Ovary (tissue), 9 donors: ENCODE measurements around the gene OPCML. TPM values are rescaled to one million over a fixed set of nuclear protein-coding genes. Genes with fewer than 3 reads are reported as not detected.

Source experiments
- DNase-seq, 5 donors: peaks; one replicate each; pipeline ENCODE4 v3.0.0-alpha.2; 2019 to 2020
- H3K27ac ChIP-seq, 2 donors: fragments of 200-600 bp; one replicate each; pipeline versions ENCODE4 v1.5.1 to v1.8.0; 2019 to 2022
- H3K27me3 ChIP-seq: fragments of 200-600 bp; one replicate; pipeline ENCODE4 v1.8.0; 2022
- H3K36me3 ChIP-seq: fragments of 200-600 bp; sonication (generic); one replicate; pipeline ENCODE4 v1.5.1; 2019
- H3K4me1 ChIP-seq: one replicate; pipeline ENCODE4 v1.8.1; 2013; ENCODE audit warnings: mild to moderate bottlenecking, moderate library complexity; ENCODE audit not compliant: insufficient read depth
- H3K4me3 ChIP-seq: fragments of 200-600 bp; sonication (generic); one replicate; pipeline ENCODE4 v1.5.1; 2017
- H3K9me3 ChIP-seq, 2 donors: fragments of 200-600 bp in 1 of 2; sonication (generic) in 1 of 2; one replicate each; pipeline versions ENCODE4 v1.5.1 to v1.8.1; 2013 to 2019; ENCODE audit warnings: mild to moderate bottlenecking in 1 of 2, moderate library complexity in 1 of 2
- EP300 ChIP-seq: sonication (generic); formaldehyde crosslinking; IDR thresholded peaks from one replicate; pipeline ENCODE4 v1.6.1; 2017; ENCODE audit warnings: antibody characterized with exemption
- POLR2A ChIP-seq: fragments of 450-650 bp; IDR thresholded peaks from one replicate; pipeline ENCODE4 v1.6.1; 2017; ENCODE audit warnings: antibody characterized with exemption, mild to moderate bottlenecking, moderate library complexity
- WGBS, 3 donors: extraction: QIAGEN DNeasy Blood & Tissue Kit in 1 of 3; methylation state at CpG; one replicate each; pipeline versions ENCODE4 v1.1.5 to v1.1.7; 2013 to 2017; 5-methylcytosine and 5-hydroxymethylcytosine counted together
- intact Hi-C, 4 donors: fragments of 100-400 bp; cut with DNase I; formaldehyde crosslinking; loops; one replicate each; pipeline versions ENCODE4 v1.11.0 to v1.15.1; 2022 to 2023
- polyA plus RNA-seq, 2 donors: library from polyadenylated mRNA; stranded (reverse); fragments of 200-250 nt in 1 of 2; fragments of 350-450 nt in 1 of 2; fragmentation: Illumina TruSeq in 1 of 2; extraction: RNeasy Lipid Tissue Mini Kit (QIAGEN cat#74804) in 1 of 2; gene quantifications; one replicate each; pipeline ENCODE4 v1.2.3, GENCODE V29; 2013 to 2014
- total RNA-seq, 7 donors: library from RNA; depleted of rRNA in 2 of 7; stranded (reverse); fragments of >200 nt in 2 of 7; fragmentation: NEBNext Ultra II Directional in 3 of 7; extraction: Animal tissue kit (Norgen Biotek cat#: 25700) in 3 of 7; gene quantifications; one replicate each; pipeline versions ENCODE4 v1.1.0 to v1.2.4, GENCODE V29; 2016 to 2023
- TF ChIP-seq, protein P1 (sequence below), 3 donors: fragments of 450-650 bp in 2 of 3; fragments of 200-600 bp in 1 of 3; IDR thresholded peaks; one replicate each; pipeline versions ENCODE4 v1.5.1 to v1.8.0; 2016 to 2022; ENCODE audit warnings: antibody characterized with exemption in 3 of 3, mild to moderate bottlenecking in 1 of 3
- donor health status: DM: no; HTN: no; CAD: no; lungs with moderate emphysema.
- donor health status: DM: no; HTN: no; CAD: no.
- donor health status: Bipolar disorder and iron deficiency.
- donor health status: DM: yes; HTN: yes; CAD: no.
- donor health status: DM: no; HTN: no; CAD: no.
- donor health status: DM: yes; HTN: yes; CAD: no.

The OPCML gene
- total and polyA plus RNA-seq, 9 donors = under 0.01 to 2.8 (median 0.32) TPM; not detected in 2

DNA sequence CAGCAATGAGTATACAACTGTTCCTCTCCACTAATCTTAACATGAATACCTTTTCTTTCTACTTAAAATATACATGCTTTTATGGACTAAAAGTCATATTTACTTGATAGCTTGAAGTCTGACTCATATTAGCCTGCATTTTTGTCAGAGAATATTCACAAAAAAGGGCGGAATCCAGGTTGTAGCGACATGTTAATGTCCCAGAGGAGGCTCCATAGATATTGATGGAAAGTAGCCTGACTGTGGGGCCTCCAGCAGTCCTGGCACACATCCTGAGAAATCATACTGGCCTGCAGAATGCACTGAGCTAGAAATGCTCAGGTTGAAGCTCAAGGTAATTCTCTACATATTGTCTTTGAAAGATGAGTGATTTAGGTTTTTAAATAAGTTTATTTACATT, 1110.7 kb downstream of the OPCML start:
- Histone ChIP-seq H3K4me1 (no peaks in the 10 kb centered on the region), H3K36me3 (no peaks in the 10 kb centered on the region), H3K27ac (no peak overlapping the region), H3K4me3 (no peak overlapping the region), H3K27me3 (no peaks in the 10 kb centered on the region), H3K9me3 (no peaks in the 10 kb centered on the region)
- DNase-seq = no peak
- intact Hi-C loops = no loop called here
- WGBS, 3 donors = 89 to 94% (median 90%) methylated on average over 2 of the region's 2 CpGs
- TF ChIP-seq POLR2A (no peak), EP300 (no peak)
- TF ChIP-seq, protein P1, sequence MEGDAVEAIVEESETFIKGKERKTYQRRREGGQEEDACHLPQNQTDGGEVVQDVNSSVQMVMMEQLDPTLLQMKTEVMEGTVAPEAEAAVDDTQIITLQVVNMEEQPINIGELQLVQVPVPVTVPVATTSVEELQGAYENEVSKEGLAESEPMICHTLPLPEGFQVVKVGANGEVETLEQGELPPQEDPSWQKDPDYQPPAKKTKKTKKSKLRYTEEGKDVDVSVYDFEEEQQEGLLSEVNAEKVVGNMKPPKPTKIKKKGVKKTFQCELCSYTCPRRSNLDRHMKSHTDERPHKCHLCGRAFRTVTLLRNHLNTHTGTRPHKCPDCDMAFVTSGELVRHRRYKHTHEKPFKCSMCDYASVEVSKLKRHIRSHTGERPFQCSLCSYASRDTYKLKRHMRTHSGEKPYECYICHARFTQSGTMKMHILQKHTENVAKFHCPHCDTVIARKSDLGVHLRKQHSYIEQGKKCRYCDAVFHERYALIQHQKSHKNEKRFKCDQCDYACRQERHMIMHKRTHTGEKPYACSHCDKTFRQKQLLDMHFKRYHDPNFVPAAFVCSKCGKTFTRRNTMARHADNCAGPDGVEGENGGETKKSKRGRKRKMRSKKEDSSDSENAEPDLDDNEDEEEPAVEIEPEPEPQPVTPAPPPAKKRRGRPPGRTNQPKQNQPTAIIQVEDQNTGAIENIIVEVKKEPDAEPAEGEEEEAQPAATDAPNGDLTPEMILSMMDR (IDR thresholded peaks at IDR 0.05) = no peak

DNA sequence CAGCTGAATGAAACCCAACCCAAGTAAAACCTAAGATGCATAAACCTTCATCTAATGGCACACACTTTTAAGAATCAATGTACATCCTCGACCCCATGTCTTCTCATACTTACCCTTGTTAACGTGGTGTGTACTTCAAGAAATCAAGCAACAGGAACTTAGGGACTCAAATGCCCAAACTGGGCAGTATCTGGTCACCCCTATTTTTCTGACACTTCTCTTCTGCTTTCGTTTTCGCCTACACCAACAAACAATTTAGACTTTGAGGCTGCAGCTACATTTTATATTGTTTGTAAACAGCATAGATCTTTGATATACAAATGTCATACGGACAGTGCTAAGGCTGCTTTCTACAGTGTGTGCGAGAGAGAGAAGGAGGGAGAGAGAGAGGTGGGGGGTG, 1117.8 kb downstream of the OPCML start:
- H3K36me3 ChIP-seq = no peaks in the 10 kb centered on the region
- intact Hi-C loops = no loop called here
- no peaks in the 10 kb centered on the region for H3K9me3 ChIP-seq
- WGBS, 3 donors = 75 to 76% (median 75%) methylated on average over 6 of the region's 6 CpGs
- no peak for TF ChIP-seq POLR2A
- TF ChIP-seq EP300 = no peak
- TF ChIP-seq, protein P1 (IDR thresholded peaks at IDR 0.05) = no peak
- no peak overlapping the region for H3K4me3 ChIP-seq
- H3K4me1 ChIP-seq = no peaks in the 10 kb centered on the region
- no peaks in the 10 kb centered on the region for H3K27me3 ChIP-seq
- no peak for DNase-seq
- H3K27ac ChIP-seq = no peak overlapping the region

DNA sequence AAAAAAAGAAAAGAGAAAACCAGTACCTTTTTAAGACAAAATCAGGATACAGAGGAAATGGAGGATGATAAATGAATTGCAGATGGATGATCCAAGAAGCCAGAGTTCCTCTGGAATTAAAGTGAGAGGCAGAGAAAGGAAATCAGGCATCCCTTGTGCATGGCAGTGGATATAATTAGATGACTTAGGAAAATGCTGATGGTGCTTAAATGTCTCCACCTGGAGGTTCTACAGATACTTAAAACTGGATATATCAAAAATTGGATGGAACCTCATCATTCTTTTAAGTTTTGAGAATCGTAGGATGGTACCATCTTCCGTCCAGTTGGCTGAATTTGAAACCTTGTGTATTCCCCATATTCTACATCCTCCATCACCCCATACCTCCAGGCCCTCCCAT, 1121.9 kb downstream of the OPCML start:
- intact Hi-C loops = no loop called here
- TF ChIP-seq, protein P1 (IDR thresholded peaks at IDR 0.05) = no peak
- TF ChIP-seq EP300 (no peak), POLR2A (no peak)
- Histone ChIP-seq H3K27ac (no peak overlapping the region), H3K4me1 (no peaks in the 10 kb centered on the region), H3K36me3 (no peaks in the 10 kb centered on the region), H3K27me3 (no peaks in the 10 kb centered on the region), H3K9me3 (no peaks in the 10 kb centered on the region), H3K4me3 (no peak overlapping the region)
- 60 to 84% (median 81%) methylated on average over 2 of the region's 2 CpGs for WGBS, 3 donors
- no peak for DNase-seq

DNA sequence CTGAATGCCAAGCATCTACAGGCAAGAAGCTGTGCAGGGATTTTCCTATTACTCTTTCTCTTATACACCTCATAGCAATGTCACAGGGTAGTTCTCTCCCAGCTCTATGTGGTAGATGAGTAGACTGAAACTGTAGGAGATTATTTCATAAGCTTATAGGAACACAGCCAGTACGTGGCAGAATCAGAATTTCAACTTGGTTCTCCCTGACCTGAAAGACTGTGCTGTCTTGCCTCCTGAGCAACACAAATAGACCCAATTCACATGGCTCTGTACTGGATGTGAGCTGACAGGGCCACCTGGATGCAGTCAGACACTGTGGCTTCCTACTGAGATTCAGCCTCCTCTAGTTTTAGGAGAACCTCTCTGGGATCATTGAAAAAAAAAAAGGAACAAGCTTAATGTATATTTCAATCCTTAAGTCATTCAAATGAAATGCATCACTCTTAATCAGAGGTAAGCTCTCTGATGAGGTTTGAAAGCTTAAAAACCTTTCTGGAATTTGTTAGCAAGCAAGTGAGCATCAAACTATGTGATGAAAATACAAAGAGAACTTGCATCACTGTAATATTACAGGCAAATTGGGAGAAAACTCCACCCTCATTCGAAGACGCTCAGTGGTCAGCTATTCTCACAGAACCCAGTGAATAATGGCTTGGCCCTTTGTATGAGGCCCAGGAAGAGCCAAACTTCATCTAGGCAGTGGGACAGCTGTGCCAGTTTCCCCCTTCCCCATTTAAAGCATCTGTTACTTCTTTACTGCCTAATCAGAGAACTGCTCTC, 1122.5 kb downstream of the OPCML start:
- no peak for DNase-seq
- Histone ChIP-seq H3K27ac (no peak overlapping the region), H3K9me3 (no peaks in the 10 kb centered on the region), H3K27me3 (no peaks in the 10 kb centered on the region), H3K4me3 (no peak overlapping the region), H3K4me1 (no peaks in the 10 kb centered on the region), H3K36me3 (no peaks in the 10 kb centered on the region)
- TF ChIP-seq EP300 (no peak), POLR2A (no peak)
- TF ChIP-seq, protein P1 (IDR thresholded peaks at IDR 0.05) = no peak
- WGBS, 3 donors = 71 to 74% (median 73%) methylated on average over 3 of the region's 3 CpGs
- intact Hi-C loops = no loop called here
